CD4-positive, alpha-beta T cell treated with Interferon gamma for 1 hour (primary cell): ENCODE measurements around the gene SLC47A2.

Experiments used
- DNase-seq: peaks from one replicate; pipeline ENCODE4 v3.0.0-alpha.2; 2020

The SLC47A2 gene

GRCh38 chr17:19725486-19725885 lies 9.1 kb upstream of the SLC47A2 start:
- peak; percentile 16 for DNase-seq

GRCh38 chr17:19724501-19725420 lies 8.4 kb upstream of the SLC47A2 start:
- DNase-seq: peak; percentile 73

GRCh38 chr17:19723964-19724363 lies 7.6 kb upstream of the SLC47A2 start:
- DNase-seq: no peak

GRCh38 chr17:19720631-19721426 lies 4.4 kb upstream of the SLC47A2 start:
- no peak for DNase-seq

- no peak for DNase-seq
These were observed 3.8 kb upstream of the SLC47A2 start for GRCh38 chr17:19720210-19720475.

- no peak for DNase-seq
These were observed 3.2 kb upstream of the SLC47A2 start for GRCh38 chr17:19719355-19720209.

GRCh38 chr17:19718613-19719354 lies 2.4 kb upstream of the SLC47A2 start:
- no peak for DNase-seq

GRCh38 chr17:19718041-19718612 lies 1.7 kb upstream of the SLC47A2 start:
- no peak for DNase-seq

- no peak for DNase-seq
These were observed 1.1 kb upstream of the SLC47A2 start for GRCh38 chr17:19717411-19717908.

- DNase-seq: no peak
These were observed 612 bp upstream of the SLC47A2 start for GRCh38 chr17:19717031-19717360.

- no peak for DNase-seq
These were observed 1.6 kb downstream of the SLC47A2 start for GRCh38 chr17:19714542-19715411.

- DNase-seq: no peak
These were observed 2.5 kb downstream of the SLC47A2 start for GRCh38 chr17:19713901-19714361.

GRCh38 chr17:19713462-19713861 lies 2.9 kb downstream of the SLC47A2 start:
- no peak for DNase-seq

- no peak for DNase-seq
These were observed 3.9 kb downstream of the SLC47A2 start for GRCh38 chr17:19712436-19713004.

GRCh38 chr17:19709841-19710240 lies 6.5 kb downstream of the SLC47A2 start:
- DNase-seq: no peak

GRCh38 chr17:19708431-19709175 lies 7.8 kb downstream of the SLC47A2 start:
- no peak for DNase-seq

GRCh38 chr17:19707728-19708221 lies 8.6 kb downstream of the SLC47A2 start:
- no peak for DNase-seq

- no peak for DNase-seq
These were observed 9.3 kb downstream of the SLC47A2 start for GRCh38 chr17:19706791-19707727.
